ENCODE results near the gene HTD2. TPM values are rescaled to one million over a fixed set of nuclear protein-coding genes. Genes with fewer than 3 reads are reported as not detected.
A peak's percentile ranks its signal among the peaks of the same experiment; 100 is the strongest.

HTD2 gene
- total and polyA plus RNA-seq, 2 donors (not counting 3 experiments of a cell fraction or from before 2014, with no cell fraction given), result 8.2 to 10.3 TPM

- H3K79me2 ChIP-seq (ENCODE audit: control insufficient read depth, insufficient read depth, low read length), result peaks cover 44% of the 10 kb centered on the region
- POLR2A ChIA-PET, result no interaction called here
- H2AFZ ChIP-seq (ENCODE audit: low read depth, low read length), result no peak overlapping the region
- peak overlapping the region; percentile 96 for H3K27ac ChIP-seq (ENCODE audit: insufficient read depth, low read depth, low read length)
- H3K9ac ChIP-seq (replicated peaks; ENCODE audit: extremely low read depth, insufficient read depth, low read length), result peak overlapping the region; percentile 98
- dilution Hi-C loops (cut with MboI; ENCODE audit: extremely low pct_ligation_motif_present, low sequenced_read_pairs), result loop anchor here (10.0 kb wide), 1 partner anchor 113 kb away; no protein-coding TSS in a partner anchor
- H3K4me1 ChIP-seq (ENCODE audit: control insufficient read depth, extremely low read depth, insufficient read depth, low read length), result peaks cover 19% of the 10 kb centered on the region
- H4K20me1 ChIP-seq (replicated peaks; ENCODE audit: control insufficient read depth, extremely low read depth, insufficient read depth, low read length), result peaks cover 9% of the 10 kb centered on the region
- H3K9me3 ChIP-seq (replicated peaks; ENCODE audit: control insufficient read depth, insufficient read depth, low read length), result no peaks in the 10 kb centered on the region
- H3K27me3 ChIP-seq (ENCODE audit: control insufficient read depth in 2 of 2, insufficient read depth in 2 of 2, low read length in 2 of 2), result peaks cover 2 to 3% of the 10 kb centered on the region in 2 experiments
- H3K4me2 ChIP-seq (ENCODE audit: insufficient read depth, low read length), result peak overlapping the region; percentile 80
- DNase-seq (ENCODE audit: low read depth, low spot score) (peak; percentile 67), FAIRE-seq (peak; percentile 55)
- peak overlapping the region in 2 of 3 experiments; percentile 94 to 98 for H3K4me3 ChIP-seq (replicated peaks in 1 of 3; ENCODE audit: insufficient read depth in 1 of 3, low read depth in 1 of 3, low read length in 3 of 3)
- intact Hi-C loops (cut with micrococcal nuclease), result loop anchor here (2.0 kb wide), 1 partner anchor 71 kb away; the partner anchor contains the start of gene ABHD6
- H3K9me1 ChIP-seq (replicated peaks; ENCODE audit: control insufficient read depth, extremely low read depth, insufficient read depth, low read length), result no peaks in the 10 kb centered on the region
- TSS peak; percentile 9 for BruUV-seq (replicated peaks)
- CTCF ChIA-PET, result interaction anchor here (0.6 to 3.4 kb wide), 18 partner anchors 10 to 322 kb away, joined by 3 to 93 read pairs (median 12); partner anchors contain the start of gene KCTD6
- H3K36me3 ChIP-seq (ENCODE audit: control insufficient read depth in 2 of 2, extremely low read depth in 1 of 2, insufficient read depth in 2 of 2, low read length in 2 of 2), result peaks cover 11 to 14% of the 10 kb centered on the region in 2 experiments
- TF ChIP-seq MAX (IDR thresholded peaks at IDR 0.05; ENCODE audit: insufficient read depth, insufficient read length) (no peak), CTCF (IDR thresholded peaks at IDR 0.05; ENCODE audit: extremely low read depth in 1 of 2, insufficient read depth in 1 of 2, low read depth in 1 of 2, low read length in 2 of 2) (peak; percentile 40 to 45)
Measured at GRCh38 chr3:58307639-58308215, 1.4 kb downstream of the HTD2 start.

GRCh38 chr3:58308728-58309127, 2.4 kb downstream of the HTD2 start:
- H3K79me2 ChIP-seq (ENCODE audit: control insufficient read depth, insufficient read depth, low read length), result peaks cover 44% of the 10 kb centered on the region
- POLR2A ChIA-PET, result no interaction called here
- dilution Hi-C loops (cut with MboI; ENCODE audit: extremely low pct_ligation_motif_present, low sequenced_read_pairs), result loop anchor here (10.0 kb wide), 1 partner anchor 114 kb away; no protein-coding TSS in a partner anchor

More at GRCh38 chr3:58308728-58309127, 2.4 kb downstream of the HTD2 start:
- Histone ChIP-seq H3K27me3 (ENCODE audit: control insufficient read depth in 2 of 2, insufficient read depth in 2 of 2, low read length in 2 of 2) (no peaks in the 10 kb centered on the region), H2AFZ (ENCODE audit: low read depth, low read length) (no peak overlapping the region), H3K9ac (replicated peaks; ENCODE audit: extremely low read depth, insufficient read depth, low read length) (no peak overlapping the region), H3K4me2 (ENCODE audit: insufficient read depth, low read length) (no peak overlapping the region), H3K36me3 (ENCODE audit: control insufficient read depth in 2 of 2, extremely low read depth in 1 of 2, insufficient read depth in 2 of 2, low read length in 2 of 2) (peaks cover 11 to 19% of the 10 kb centered on the region in 2 experiments), H4K20me1 (replicated peaks; ENCODE audit: control insufficient read depth, extremely low read depth, insufficient read depth, low read length) (peaks cover 9% of the 10 kb centered on the region), H3K4me3 (replicated peaks in 1 of 3; ENCODE audit: insufficient read depth in 1 of 3, low read depth in 1 of 3, low read length in 3 of 3) (no peak overlapping the region), H3K9me3 (replicated peaks; ENCODE audit: control insufficient read depth, insufficient read depth, low read length) (no peaks in the 10 kb centered on the region), H3K9me1 (replicated peaks; ENCODE audit: control insufficient read depth, extremely low read depth, insufficient read depth, low read length) (no peaks in the 10 kb centered on the region), H3K27ac (ENCODE audit: insufficient read depth, low read depth, low read length) (no peak overlapping the region), H3K4me1 (ENCODE audit: control insufficient read depth, extremely low read depth, insufficient read depth, low read length) (peaks cover 19% of the 10 kb centered on the region)
- CTCF ChIA-PET, result interaction anchor here (1.3 to 3.4 kb wide), 3 partner anchors 9 to 225 kb away, joined by 3 to 37 read pairs (median 34); no protein-coding TSS in a partner anchor
- BruUV-seq (replicated peaks), result no TSS peak
- intact Hi-C loops (cut with micrococcal nuclease), result no loop called here
- DNase-seq (ENCODE audit: low read depth, low spot score) (no peak), FAIRE-seq (peak; percentile 43)
- TF ChIP-seq CTCF (IDR thresholded peaks at IDR 0.05; ENCODE audit: extremely low read depth in 1 of 2, insufficient read depth in 1 of 2, low read depth in 1 of 2, low read length in 2 of 2) (no peak), POLR2A (IDR thresholded peaks at IDR 0.05; ENCODE audit: low read depth, low read length) (no peak), JUN (IDR thresholded peaks at IDR 0.05; ENCODE audit: borderline replicate concordance, insufficient read depth, insufficient read length, low read depth) (no peak), EZH2 (IDR thresholded peaks at IDR 0.05; ENCODE audit: borderline replicate concordance, low read depth, low read length, severe bottlenecking) (no peak), MYC (IDR thresholded peaks at IDR 0.05; ENCODE audit: low read depth, low read length) (no peak), FOS (IDR thresholded peaks at IDR 0.05; ENCODE audit: borderline replicate concordance, insufficient read depth, low read length) (no peak), GATA2 (IDR thresholded peaks at IDR 0.05; ENCODE audit: insufficient read depth, insufficient read length, low read depth, low read length) (no peak), POLR2AphosphoS5 (IDR thresholded peaks at IDR 0.05; ENCODE audit: insufficient read depth, low read depth, low read length) (no peak), MAX (IDR thresholded peaks at IDR 0.05; ENCODE audit: insufficient read depth, insufficient read length) (no peak)

Measured in endothelial cell of umbilical vein (primary cell).